ENCODE results near the gene DGCR6. TPM values are rescaled to one million over a fixed set of nuclear protein-coding genes. Genes with fewer than 3 reads are reported as not detected.
"Not testable (repeated sequence)": the region's sequence is repeated elsewhere in the genome, so short reads cannot be mapped to it uniquely, and the experiment has no call there.

The DGCR6 gene
- total RNA-seq: 3.1 TPM
- long read RNA-seq: 0 reads

- Histone ChIP-seq H3K36me3 (no peaks in the 10 kb centered on the region), H3K4me3 (no peak within 1 kb of the TSS), H3K4me1 (no peaks in the 10 kb centered on the region), H3K27ac (no peak within 1 kb of the TSS), H3K27me3 (no peaks in the 10 kb centered on the region), H3K9me3 (no peaks in the 10 kb centered on the region)
- intact Hi-C loops (cut with DNase I): no loop called here
- no peak for TF ChIP-seq CTCF (IDR thresholded peaks at IDR 0.05)
- no peak for DNase-seq
- ATAC-seq: peak; percentile 97
Observed at GRCh38 chr22:18905540-18906409, at the start of gene DGCR6. Gene DGCR6, plus strand, starts transcription at chr22:18906320. Its CDS starts 55 bp downstream, at chr22:18906375.

GRCh38 chr22:18859314-18859713, 46.8 kb upstream of the DGCR6 start:
- H3K9me3 ChIP-seq; H3K27me3 ChIP-seq; intact Hi-C loops (cut with DNase I); H3K36me3 ChIP-seq; DNase-seq; ATAC-seq; H3K4me1 ChIP-seq; H3K4me3 ChIP-seq; H3K27ac ChIP-seq: not testable (repeated sequence)

GRCh38 chr22:18881260-18881659, 24.9 kb upstream of the DGCR6 start:
- H3K9me3 ChIP-seq; ATAC-seq; H3K4me1 ChIP-seq; DNase-seq; H3K27ac ChIP-seq; intact Hi-C loops (cut with DNase I); H3K27me3 ChIP-seq; H3K4me3 ChIP-seq; H3K36me3 ChIP-seq: not testable (repeated sequence)

GRCh38 chr22:18884465-18884864, 21.7 kb upstream of the DGCR6 start:
- ATAC-seq; H3K4me3 ChIP-seq; H3K36me3 ChIP-seq; H3K27me3 ChIP-seq; H3K27ac ChIP-seq; intact Hi-C loops (cut with DNase I); DNase-seq; H3K9me3 ChIP-seq; H3K4me1 ChIP-seq: not testable (repeated sequence)

- H3K9me3 ChIP-seq: no peaks in the 10 kb centered on the region
- H3K4me1 ChIP-seq: no peaks in the 10 kb centered on the region
- ATAC-seq (no peak), DNase-seq (no peak)
- no peak for TF ChIP-seq CTCF (IDR thresholded peaks at IDR 0.05)
- no peak overlapping the region for H3K4me3 ChIP-seq
- no peak overlapping the region for H3K27ac ChIP-seq
- H3K27me3 ChIP-seq: no peaks in the 10 kb centered on the region
- H3K36me3 ChIP-seq: no peaks in the 10 kb centered on the region
- intact Hi-C loops (cut with DNase I): no loop called here
Observed at GRCh38 chr22:18888115-18888514, 18.0 kb upstream of the DGCR6 start.

GRCh38 chr22:18890510-18891192, 15.5 kb upstream of the DGCR6 start:
- H3K4me1 ChIP-seq; H3K4me3 ChIP-seq; H3K36me3 ChIP-seq; intact Hi-C loops (cut with DNase I); H3K9me3 ChIP-seq; DNase-seq; H3K27ac ChIP-seq; H3K27me3 ChIP-seq: not testable (repeated sequence)
- peak; percentile 63 for ATAC-seq

GRCh38 chr22:18893775-18894174, 12.3 kb upstream of the DGCR6 start:
- H3K36me3 ChIP-seq; DNase-seq; ATAC-seq; H3K4me3 ChIP-seq; intact Hi-C loops (cut with DNase I); H3K27ac ChIP-seq; H3K27me3 ChIP-seq; H3K4me1 ChIP-seq; H3K9me3 ChIP-seq: not testable (repeated sequence)

- H3K9me3 ChIP-seq; H3K4me3 ChIP-seq; ATAC-seq; intact Hi-C loops (cut with DNase I); H3K36me3 ChIP-seq; DNase-seq; H3K27me3 ChIP-seq; H3K4me1 ChIP-seq; H3K27ac ChIP-seq: not testable (repeated sequence)
Observed at GRCh38 chr22:18896037-18896657, 10.0 kb upstream of the DGCR6 start.

- DNase-seq; H3K9me3 ChIP-seq; H3K4me1 ChIP-seq; H3K27me3 ChIP-seq; H3K36me3 ChIP-seq; intact Hi-C loops (cut with DNase I); H3K4me3 ChIP-seq; H3K27ac ChIP-seq: not testable (repeated sequence)
- peak; percentile 57 for ATAC-seq
Observed at GRCh38 chr22:18906410-18906745, 258 bp downstream of the DGCR6 start.
